HG02970 (cell line): ENCODE results near the gene A3GALT2.
"Not testable (repeated sequence)": the region's sequence is repeated elsewhere in the genome, so short reads cannot be mapped to it uniquely, and the experiment has no call there.

Experiments
- ATAC-seq: cut with Tn5 transposase; IDR thresholded peaks from one replicate; pipeline ENCODE4 v1.9.1; 2021; ENCODE audit warnings: mild to moderate bottlenecking, moderate library complexity, moderate number of reproducible peaks; ENCODE audit not compliant: unreplicated experiment, low FRiP score

The A3GALT2 gene

DNA sequence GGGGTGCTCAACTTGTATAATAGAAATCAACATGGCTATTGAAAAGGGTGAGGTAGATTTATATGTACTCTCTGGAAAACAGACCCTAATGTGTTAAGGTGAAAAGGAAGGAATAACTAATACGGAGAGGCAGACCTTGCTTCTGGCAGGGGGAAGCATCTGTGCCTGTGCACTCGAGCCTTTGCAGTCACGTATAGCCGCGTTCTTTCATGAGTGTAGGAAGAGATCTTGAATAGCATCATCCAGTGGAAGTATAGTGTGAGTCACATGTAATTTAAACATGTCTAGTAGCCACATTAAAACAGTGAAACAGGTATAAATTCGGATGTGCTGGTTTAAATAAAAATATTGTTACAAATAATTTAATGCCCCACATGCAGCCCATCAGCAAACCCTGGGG, 3.0 kb downstream of the A3GALT2 start:
- no peak for ATAC-seq

DNA sequence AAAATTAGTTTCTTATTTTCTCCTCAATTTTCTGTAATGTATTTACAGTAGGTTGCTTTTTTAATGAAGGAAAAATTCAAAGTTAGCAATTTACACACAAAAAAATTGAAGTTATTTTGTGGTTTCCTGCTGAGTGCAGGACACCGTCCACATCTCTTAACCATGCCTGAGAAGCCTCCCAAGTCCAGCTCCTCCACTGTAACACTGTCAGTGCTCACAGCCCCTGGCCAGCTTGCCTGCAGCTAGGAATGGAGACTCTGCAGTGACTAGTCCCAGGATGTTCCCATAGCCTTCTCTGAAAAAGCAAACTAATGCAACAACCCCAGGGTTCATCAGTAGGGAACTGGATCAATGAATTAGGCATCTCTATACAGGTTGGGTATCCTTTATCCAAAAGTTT, 3.5 kb downstream of the A3GALT2 start:
- no peak for ATAC-seq

DNA sequence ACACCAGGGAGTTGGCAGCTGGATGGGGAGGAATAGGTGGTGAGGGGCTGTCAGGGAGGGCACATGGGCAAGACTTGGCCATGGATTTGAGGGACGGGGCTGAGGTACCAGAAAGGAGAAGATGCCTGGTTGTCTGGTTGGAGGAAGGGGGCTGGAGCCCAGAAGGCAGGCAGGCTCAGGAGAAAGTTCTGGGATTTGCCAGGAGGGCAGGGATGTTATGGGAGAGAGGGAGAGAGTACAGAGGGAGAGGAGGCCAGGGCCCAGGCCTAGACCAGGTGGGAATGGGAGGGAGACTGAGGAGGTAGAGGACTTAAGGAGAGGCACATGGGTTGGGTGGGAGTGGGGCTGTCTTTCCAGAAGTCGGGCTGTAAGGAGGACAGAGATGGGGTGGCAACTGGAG, 4.3 kb downstream of the A3GALT2 start:
- no peak for ATAC-seq

DNA sequence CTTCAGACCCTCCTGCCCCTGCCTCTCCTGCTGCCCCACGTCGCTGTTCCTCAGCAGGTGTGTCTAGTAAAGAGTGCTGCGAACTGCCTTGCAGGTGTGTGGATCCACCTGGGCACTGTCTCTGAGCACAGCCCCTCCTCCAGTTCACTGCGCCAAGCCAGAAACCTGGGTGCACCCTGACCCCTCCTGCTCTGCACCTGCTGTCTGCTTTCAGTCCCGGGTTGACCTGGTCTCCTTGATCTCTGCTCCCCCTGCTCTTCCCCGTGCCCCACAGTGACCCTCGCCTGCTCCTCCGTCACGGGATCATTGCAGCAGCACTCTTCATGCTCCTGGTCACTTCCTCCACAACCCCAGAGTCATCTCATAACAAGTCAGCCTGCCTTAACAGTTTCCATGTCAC, 6.5 kb downstream of the A3GALT2 start:
- ATAC-seq, result no peak

DNA sequence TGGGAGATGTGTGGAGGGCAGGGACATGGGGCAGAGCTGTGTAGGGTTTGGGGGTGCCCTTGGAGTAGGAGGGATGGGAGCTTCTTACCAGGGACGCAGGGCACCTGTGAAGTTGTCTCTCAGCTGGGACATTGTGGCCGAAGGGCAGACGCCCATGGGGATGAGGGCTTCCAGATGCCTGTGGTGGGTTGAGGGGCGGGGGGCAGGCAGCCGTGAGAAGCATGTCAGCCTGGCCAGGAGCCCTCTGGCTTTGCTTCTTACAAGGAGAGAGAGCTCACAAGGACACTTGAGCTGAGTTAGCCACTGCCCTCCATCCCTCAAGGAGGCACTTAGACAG, 8.5 kb downstream of the A3GALT2 start:
- no peak for ATAC-seq

DNA sequence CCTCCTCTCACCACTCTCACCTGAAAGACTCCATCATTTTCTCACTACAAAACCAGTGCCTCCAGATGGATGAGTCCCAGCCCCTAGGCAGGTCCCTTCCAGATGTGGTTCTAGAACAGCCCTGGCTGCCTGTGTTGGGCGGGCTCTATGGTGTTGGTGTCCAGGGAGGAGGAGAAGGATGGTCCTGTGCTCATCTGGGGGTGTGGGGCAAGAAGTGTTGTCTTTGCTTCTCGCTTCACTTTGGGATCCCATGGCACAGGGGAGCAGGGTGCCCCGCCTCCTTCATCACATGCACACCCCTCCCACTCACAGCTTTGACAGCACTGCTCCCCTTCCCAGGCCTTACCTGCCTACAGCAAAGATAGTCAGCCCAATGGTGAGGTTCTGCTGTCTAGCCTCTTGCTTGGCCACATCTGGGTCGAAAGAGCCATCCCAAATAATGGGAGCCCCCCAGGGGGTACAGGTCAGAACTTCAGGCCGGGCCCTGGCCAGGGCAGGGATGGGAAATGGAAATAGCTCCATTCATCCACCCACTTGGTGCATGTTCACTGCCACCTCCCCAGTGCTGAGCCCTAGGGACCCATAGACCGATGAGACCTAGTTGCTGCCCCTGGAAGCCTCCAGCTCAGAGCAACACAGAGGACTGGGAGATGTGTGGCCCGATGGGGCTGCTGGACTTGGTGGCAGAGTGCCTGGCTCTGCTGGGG, 9.0 kb downstream of the A3GALT2 start:
- ATAC-seq, result no peak

DNA sequence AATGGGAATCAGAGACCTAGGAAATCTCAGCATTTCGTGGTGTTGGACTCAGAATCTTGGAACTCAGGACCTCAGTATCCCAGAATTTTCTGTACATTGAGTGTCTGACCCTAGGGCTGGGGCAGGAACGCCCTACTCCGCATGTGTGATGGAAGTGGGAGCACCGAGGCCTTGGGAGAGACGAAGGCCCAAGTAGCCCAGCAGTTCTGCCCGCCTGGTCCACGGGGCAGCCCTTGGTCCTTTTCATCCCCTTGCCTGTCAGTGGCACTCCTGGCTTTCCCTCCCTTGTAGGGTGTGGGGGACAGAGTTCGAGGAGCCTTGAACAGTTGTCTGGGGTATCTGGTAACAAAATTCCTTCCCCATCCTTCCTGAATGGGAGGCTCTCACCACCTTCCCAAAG, 10.2 kb downstream of the A3GALT2 start:
- ATAC-seq, result no peak

DNA sequence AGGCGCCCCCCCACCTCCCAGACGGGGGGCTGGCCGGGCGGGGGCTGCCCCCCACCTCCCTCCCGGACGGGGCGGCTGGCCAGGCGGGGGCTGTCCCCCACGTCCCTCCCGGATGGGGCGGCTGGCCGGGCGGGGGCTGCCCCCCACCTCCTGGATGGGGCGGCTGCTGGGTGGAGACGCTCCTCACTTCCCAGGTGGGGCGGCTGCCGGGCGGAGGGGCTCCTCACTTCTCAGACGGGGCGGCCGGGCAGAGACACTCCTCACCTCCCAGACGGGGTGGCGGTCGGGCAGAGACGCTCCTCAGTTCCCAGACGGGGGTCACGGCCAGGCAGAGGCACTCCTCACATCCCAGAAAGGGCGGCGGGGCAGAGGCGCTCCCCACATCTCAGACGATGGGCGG, 11.5 kb downstream of the A3GALT2 start:
- ATAC-seq, result not testable (repeated sequence)

DNA sequence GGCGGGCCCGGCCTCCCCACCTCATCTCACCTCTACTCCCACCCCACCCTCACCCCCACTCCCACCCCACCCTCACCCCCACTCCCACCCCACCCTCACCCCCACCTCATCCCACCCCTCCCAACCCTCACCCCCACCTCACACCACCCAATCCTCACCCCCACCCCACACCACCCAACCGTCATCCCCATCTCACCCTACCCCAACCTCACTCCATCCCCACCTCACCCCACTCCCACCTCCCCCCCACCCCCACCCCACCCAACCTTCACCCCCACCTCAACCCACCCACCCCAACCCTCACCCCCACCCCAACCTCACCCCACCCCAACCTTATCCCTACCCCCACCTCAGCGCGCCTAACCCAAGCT, 13.4 kb downstream of the A3GALT2 start:
- no peak for ATAC-seq

DNA sequence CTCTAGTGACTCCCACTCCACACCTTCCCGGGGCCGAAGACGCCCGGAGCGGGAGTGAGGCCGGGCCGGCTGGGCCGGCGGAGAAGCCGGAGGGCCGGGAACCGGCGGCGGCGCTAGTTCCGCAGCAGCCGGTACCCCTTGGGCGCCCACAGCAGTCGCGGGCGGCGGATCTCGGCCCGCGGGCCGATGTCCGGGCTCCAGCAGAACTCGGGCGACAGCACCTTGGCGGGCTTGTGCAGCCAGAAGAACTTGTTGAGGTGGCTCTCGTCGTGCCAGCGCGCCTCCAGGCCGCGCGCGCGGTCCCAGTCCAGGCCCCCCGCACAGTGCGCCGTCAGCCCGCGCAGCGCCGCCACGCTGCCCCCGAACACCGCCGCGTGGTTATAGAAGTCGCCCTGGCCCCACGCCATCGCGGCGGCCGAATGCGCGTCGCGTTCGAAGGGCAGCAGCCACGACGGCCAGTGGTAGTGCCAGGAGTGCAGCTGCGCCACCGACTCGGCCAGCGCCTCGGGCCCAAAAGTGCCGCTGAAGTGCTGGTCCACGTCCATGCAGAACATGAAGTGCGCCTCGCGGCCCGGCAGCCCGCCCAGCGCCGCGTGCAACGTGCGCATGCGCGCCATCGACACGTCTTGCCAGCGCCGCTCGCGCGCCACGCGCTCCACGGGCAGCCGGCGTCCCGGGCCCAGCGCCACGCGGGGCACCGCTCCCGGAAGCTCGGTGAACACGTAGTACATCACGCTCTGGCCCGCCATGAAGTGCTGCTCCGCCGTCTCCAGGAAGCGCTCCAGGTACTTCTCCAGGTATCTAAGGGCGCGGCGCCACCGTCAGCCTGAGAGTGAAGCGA, 14.0 kb downstream of the A3GALT2 start:
- ATAC-seq, result no peak

DNA sequence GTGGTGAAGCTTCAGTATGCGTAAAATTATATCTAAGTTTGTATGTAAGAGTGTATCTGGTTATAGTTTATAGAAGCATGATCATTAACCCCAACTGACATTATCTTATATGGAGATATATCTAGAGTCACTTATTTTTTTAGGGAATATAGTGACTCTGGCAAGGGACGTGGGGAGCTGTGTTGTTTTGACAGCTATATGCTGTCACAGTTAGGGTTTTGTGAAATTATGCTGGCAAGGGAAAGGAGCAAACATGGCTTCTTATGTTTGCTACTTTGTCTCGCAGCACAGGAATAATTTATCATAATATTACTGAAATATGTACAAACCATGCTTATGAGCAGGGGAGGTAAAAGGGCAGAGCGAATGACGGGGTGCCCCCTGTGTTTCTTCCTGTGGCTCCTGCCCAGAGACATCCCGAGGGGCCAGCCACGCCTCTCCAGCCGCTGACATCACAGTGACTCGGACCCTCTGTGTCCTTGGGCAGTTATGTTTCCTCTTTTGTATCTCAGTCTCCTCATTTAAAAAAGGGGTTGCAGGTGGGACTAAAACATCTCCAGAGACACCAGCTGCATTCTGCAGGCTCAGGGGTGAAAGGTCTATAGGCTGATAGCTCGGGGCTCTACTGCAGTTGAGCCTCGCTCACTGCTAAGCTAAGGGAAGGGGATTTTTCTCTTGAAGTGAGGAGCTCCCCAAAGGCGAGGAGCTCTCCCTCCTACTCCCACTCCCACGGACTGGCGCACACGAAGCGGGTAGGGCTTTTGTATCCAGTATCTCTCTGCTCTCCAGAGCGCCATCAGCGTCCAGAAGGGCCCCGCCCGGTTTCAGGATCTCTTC, 14.9 kb downstream of the A3GALT2 start:
- no peak for ATAC-seq

DNA sequence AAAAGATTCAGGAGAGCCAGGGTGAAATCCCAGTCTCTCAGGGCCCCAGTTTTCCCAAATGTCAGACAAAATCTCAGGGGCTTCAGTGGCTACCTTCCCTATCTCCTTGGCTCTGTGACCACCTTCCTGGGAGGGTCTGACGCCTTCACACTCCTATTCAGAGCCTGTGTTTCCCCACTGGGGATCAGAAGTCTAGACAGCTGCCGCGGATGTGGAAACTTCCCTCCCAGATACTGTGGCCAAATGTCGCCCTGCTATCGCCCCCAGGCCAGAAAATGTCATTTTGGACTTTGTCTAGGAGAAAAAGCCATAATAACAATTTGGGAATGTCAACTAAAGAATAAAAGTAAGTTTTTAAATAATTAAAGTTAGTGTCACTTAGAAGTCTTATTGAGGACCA, 15.9 kb downstream of the A3GALT2 start:
- ATAC-seq, result no peak

DNA sequence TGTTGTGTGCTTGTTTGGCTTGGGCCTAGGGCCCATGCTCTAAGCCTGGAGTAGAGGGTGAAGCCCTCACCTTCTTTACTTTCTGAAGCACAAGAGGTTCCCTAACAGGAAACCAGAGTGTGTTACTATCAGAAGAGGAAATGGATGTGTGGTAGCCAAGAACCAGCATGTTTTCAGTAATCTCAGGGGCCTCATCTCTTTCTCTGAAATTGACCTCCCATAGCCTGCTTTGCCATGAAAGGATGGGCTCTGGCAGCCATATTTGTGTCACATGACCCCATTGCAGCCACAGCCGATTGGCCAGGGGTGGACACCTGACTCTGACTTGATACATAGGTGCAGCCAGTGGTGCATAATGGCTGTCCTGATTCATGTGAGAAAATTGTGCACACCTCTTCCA, 18.6 kb downstream of the A3GALT2 start:
- no peak for ATAC-seq

DNA sequence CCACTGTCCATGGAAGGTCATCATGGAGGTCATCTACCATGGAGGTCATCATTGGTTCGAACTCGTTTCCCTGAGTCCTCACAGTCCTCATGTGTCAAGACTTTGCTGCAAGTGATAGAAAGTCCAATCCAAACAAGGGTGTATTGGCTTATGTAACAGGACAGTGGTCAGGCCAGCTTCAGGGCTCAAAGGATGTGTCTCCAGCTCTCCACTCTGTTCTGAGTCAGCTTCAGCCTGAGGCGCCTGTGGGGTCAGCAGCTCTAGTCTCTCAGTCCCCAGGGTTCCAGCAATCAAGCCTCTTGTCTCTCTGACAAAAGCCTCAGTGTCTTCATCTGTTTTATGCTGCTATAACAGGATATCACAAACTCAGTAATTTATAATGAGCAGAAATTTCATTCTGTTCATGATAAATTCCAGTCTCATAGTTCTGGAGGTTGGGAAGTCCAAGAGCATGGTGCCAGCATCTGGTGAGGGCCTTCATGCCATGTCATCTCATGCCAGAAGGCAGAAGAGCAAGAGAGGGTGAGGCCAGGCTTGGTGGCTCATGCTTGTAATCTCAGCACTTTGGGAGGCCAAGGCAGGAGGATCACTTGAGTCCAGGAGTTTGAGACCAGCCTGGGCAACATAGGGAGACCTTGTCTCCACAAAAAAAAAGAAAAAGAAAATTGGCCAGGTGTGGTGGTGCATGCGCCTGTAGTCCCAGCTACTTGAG, 19.5 kb downstream of the A3GALT2 start:
- ATAC-seq, result no peak

DNA sequence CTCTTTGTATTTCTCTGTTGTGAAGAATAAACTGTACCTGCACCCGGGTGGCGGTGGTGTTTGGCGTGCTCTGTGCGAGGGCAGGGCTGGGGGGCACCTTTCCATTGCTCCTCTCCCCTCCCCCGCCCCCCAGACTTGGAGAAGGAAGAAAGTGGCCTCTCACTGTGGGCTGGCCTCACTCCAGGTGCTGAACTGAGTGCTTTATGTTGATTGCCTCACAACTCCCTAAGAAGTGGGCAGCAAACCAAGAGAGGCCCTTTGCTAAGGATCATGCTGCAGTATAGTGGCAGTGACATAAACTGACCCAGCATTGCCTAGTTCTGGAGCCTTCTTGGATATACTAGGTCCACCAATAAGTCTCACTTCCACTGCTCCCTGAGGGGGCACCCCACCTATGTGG, 20.2 kb downstream of the A3GALT2 start:
- ATAC-seq, result no peak

DNA sequence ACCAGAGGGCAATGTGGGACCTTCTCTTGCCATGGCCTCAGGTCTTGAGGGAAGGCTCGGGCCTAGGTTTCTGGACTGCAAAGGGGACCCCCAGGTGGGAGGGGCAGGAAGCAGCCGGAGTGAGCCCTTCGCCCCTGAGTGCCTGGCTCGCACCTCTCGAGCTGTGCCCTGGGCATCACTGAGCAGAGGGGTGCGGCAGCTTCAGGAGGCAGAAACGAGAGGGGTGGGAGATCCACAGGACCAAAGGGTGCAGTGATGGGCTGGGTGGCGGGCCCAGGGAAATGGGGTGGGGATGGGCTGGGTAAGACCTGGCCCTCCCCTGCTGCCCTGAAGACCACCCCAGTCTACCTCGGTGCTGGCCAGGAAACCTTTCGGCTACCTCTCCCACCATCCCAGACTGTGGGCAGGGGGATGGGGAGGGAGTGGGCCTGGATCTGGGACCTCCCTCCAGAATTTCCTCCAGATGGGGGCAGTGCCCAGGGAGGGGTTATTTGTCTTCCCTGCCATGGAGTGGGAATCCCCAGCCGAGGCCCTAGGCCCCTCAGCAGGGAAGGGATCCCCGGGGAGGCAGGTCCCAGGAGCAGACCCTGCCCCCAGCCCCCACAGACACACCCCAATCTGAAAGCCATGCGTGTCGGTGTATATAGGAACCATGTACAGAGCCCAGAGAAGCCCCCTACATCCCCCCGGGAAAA, 21.3 kb downstream of the A3GALT2 start:
- no peak for ATAC-seq

DNA sequence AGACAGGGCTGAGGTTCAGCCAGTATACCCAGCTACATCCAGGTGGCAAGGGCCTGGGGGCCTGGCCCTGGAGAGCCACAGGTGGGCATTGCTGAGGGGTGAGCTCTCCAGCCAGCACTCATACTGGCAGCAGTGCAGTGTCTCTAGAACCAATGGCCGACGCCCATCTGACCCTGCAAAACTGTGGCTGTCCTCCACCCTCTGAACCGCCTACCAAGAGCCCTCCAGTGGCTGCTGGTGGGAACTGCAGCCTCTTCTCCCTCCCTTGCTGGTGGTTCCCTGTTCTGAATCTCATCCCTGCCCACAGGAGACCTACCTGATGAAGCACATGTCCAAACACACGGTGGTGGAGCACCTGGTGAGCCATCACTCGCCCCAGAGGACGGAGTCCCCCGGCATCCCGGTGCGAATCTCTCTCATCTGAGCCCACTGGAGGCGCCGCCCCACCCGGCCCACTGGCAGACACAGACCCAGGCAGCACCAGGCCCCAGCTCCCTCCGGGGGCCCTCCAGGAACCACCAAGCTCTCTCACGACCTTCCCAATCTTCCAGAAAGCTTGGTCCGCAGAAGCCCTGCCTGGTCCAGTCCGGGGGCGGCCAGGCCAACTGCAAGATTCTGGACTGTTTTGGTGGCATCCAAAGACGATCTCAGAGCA, 22.1 kb downstream of the A3GALT2 start:
- ATAC-seq, result no peak

DNA sequence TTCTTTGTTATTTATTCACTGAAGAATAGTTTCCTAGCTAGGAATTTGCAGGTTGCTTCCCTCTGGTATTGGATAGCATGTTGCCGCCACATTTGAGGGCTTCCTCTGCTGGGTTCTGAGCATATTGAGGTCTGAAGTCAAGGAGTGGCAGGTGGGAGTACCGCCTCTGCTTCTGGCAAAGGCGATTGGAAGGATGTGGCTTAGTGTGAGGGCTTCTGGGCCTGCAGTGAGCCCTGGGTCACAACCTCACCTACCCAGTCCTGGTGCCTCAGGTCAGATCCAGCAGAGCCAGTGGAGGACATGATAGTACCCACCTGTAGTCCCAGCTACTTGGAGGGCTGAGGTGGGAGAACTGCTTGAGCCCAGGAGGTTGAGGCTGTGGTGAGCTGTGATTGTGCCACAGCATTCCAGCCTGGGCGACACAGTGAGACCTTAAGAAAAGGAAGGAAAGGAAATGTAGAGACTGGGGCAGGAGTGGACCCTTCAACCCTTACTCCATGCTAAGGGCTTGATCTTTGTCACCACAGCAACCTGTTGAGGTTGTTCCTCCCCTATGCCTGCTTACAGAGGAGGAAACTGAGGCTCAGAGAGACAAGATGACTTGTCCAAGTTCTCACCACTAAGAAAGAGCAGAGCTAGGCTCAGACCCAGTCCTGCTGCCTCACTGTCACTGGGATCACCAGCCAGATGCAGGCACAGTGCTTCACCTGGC, 22.8 kb downstream of the A3GALT2 start:
- ATAC-seq, result no peak

DNA sequence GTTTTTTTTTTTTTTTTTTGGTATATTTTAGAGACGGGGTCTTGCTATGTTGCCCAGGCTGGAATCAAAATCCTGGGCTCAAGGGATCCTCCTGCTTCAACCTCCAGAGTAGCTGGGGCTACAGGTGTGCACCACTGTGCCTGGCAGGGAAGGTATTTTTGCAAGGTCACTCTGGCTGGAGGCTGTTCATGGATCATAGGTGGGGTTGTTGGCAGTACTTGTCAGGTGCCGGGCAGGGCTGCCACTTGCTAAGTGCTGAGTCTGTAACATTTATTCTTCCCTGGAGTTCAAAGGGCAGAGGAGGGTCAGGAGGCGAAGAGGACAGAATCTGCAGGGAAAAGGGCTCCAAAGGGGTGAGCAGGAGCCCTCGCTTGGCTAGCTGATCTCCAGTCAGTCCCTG, 24.1 kb downstream of the A3GALT2 start:
- no peak for ATAC-seq
